SH-SY5Y (cell line): ENCODE data around the gene CLEC17A.

Experiments
- GATA2 ChIP-seq: IDR thresholded peaks from 2 replicates; pipeline ENCODE4 v1.6.1; 2011; ENCODE audit warnings: mild to moderate bottlenecking, low read depth, low read length
- GATA3 ChIP-seq: IDR thresholded peaks from 2 replicates; pipeline ENCODE4 v1.6.1; 2011; ENCODE audit warnings: low read depth, mild to moderate bottlenecking, low read length, moderate library complexity

GRCh38 chr19:14553042-14553938, 29.6 kb upstream of the CLEC17A start:
- TF ChIP-seq GATA2 (no peak), GATA3 (no peak)
